Measurements from ENCODE around the gene CELF2. TPM values are rescaled to one million over a fixed set of nuclear protein-coding genes. Genes with fewer than 3 reads are reported as not detected.
"Not testable (repeated sequence)": the region's sequence is repeated elsewhere in the genome, so short reads cannot be mapped to it uniquely, and the experiment has no call there.

CELF2 gene
- total RNA-seq, 1 donor: 135 TPM

- Histone ChIP-seq H3K27me3 (ENCODE audit: insufficient read depth, low read length) (peaks cover 5% of the 10 kb centered on the region), H3K4me3 (ENCODE audit: low read length) (no peak overlapping the region), H3K9me3 (ENCODE audit: low read depth, low read length) (no peaks in the 10 kb centered on the region), H3K4me1 (ENCODE audit: insufficient read depth, low read length) (no peaks in the 10 kb centered on the region)
These were observed 23.3 kb upstream of the CELF2 start for GRCh38 chr10:10994360-10994759.

- Histone ChIP-seq H3K4me3 (ENCODE audit: low read length) (no peak overlapping the region), H3K27me3 (ENCODE audit: insufficient read depth, low read length) (peaks cover 5% of the 10 kb centered on the region), H3K4me1 (ENCODE audit: insufficient read depth, low read length) (no peaks in the 10 kb centered on the region), H3K9me3 (ENCODE audit: low read depth, low read length) (no peaks in the 10 kb centered on the region)
These were observed 22.6 kb upstream of the CELF2 start for GRCh38 chr10:10995120-10995519.

DNA sequence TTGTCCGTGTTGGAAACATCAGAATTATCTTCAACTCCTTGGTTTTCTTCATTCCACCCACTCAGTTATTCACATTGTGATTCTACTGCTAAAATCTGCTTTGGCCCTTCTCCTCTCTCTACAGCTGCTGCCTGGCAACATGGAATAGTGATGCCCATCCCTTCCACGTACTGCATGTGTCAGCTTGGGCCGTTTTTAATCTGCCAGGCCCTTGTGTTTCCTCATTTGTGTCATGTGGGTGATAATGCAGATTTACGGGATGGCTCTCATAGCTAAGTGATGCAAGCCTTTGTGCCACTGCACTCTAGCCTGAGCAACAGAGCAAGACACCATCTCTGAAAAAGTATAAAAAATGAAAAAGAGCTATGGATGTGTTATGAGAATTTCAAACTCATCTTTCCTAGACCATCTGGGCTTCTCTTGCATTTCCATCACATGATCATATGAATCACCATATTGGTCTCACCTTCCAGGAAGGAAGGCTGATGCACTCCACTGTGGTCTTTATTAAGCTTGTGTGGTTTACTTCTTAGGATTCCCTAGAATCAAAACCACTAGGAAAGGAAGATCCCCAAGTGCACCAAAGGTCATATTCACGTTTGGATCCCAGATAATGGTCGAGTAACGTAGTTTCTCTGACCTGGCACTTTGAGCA lies 20.6 kb upstream of the CELF2 start:
- Histone ChIP-seq H3K9me3 (ENCODE audit: low read depth, low read length) (no peaks in the 10 kb centered on the region), H3K4me1 (ENCODE audit: insufficient read depth, low read length) (no peaks in the 10 kb centered on the region), H3K4me3 (ENCODE audit: low read length) (no peak overlapping the region), H3K27me3 (ENCODE audit: insufficient read depth, low read length) (peaks cover 5% of the 10 kb centered on the region)

GRCh38 chr10:10999501-10999900 lies 18.2 kb upstream of the CELF2 start:
- H3K4me3 ChIP-seq (ENCODE audit: low read length); H3K4me1 ChIP-seq (ENCODE audit: insufficient read depth, low read length); H3K27me3 ChIP-seq (ENCODE audit: insufficient read depth, low read length); H3K9me3 ChIP-seq (ENCODE audit: low read depth, low read length): not testable (repeated sequence)

DNA sequence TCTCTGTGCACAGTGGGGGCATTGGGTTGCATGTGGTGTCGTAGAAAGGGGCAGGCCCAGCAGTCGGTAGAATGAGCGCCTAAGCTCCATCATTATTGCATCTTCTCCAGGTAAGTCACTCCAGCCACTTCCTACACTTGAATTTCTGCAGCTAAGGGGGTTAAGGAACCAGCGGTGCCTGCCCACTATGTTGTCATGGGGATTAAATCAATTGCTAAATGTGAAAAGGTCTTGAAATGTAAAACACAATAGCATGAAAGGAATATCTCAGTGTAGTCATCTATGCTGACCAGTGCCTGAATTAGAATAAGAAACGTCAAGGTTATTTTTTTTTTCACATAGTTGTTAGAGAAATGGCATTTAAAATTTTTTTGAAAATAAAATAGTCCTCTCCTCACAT lies 15.2 kb upstream of the CELF2 start:
- H3K4me1 ChIP-seq (ENCODE audit: insufficient read depth, low read length): no peaks in the 10 kb centered on the region

GRCh38 chr10:11002916-11003315 lies 14.8 kb upstream of the CELF2 start:
- H3K27me3 ChIP-seq (ENCODE audit: insufficient read depth, low read length): peaks cover 7% of the 10 kb centered on the region
- H3K4me3 ChIP-seq (ENCODE audit: low read length): no peak overlapping the region
- no peaks in the 10 kb centered on the region for H3K4me1 ChIP-seq (ENCODE audit: insufficient read depth, low read length)
- no peaks in the 10 kb centered on the region for H3K9me3 ChIP-seq (ENCODE audit: low read depth, low read length)

More for the DNA sequence above, 15.2 kb upstream of the CELF2 start:
- H3K9me3 ChIP-seq (ENCODE audit: low read depth, low read length): no peaks in the 10 kb centered on the region
- no peak overlapping the region for H3K4me3 ChIP-seq (ENCODE audit: low read length)
- peaks cover 3% of the 10 kb centered on the region for H3K27me3 ChIP-seq (ENCODE audit: insufficient read depth, low read length)

DNA sequence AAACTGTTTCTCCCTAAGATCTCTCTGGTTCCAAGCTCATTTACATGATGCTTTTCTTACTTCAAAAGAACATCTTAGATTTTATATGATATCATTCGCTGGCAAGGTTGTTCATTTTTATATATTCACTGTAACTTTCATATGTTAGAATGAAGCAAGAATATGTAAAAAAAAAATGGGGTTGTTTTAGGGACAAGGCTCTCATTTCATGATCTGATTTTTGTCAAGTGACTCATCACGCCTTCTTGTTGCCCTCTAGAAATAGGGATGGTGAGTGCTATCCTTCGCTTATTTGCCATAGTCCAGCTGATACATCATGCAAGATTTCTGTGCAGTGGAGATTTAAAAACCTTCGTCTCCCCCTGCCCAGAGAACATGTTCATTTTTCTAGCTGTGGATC lies 14.0 kb upstream of the CELF2 start:
- peaks cover 12% of the 10 kb centered on the region for H3K27me3 ChIP-seq (ENCODE audit: insufficient read depth, low read length)
- no peak overlapping the region for H3K4me3 ChIP-seq (ENCODE audit: low read length)
- no peaks in the 10 kb centered on the region for H3K9me3 ChIP-seq (ENCODE audit: low read depth, low read length)
- H3K4me1 ChIP-seq (ENCODE audit: insufficient read depth, low read length): no peaks in the 10 kb centered on the region

GRCh38 chr10:11004144-11005077 lies 13.3 kb upstream of the CELF2 start:
- H3K27me3 ChIP-seq (ENCODE audit: insufficient read depth, low read length): peaks cover 13% of the 10 kb centered on the region
- no peaks in the 10 kb centered on the region for H3K9me3 ChIP-seq (ENCODE audit: low read depth, low read length)
- H3K4me3 ChIP-seq (ENCODE audit: low read length): no peak overlapping the region
- no peaks in the 10 kb centered on the region for H3K4me1 ChIP-seq (ENCODE audit: insufficient read depth, low read length)

GRCh38 chr10:11005725-11006427 lies 11.8 kb upstream of the CELF2 start:
- Histone ChIP-seq H3K9me3 (ENCODE audit: low read depth, low read length) (no peaks in the 10 kb centered on the region), H3K4me3 (ENCODE audit: low read length) (no peak overlapping the region), H3K4me1 (ENCODE audit: insufficient read depth, low read length) (no peaks in the 10 kb centered on the region), H3K27me3 (ENCODE audit: insufficient read depth, low read length) (peaks cover 16% of the 10 kb centered on the region)

GRCh38 chr10:11006428-11006825 lies 11.2 kb upstream of the CELF2 start:
- H3K27me3 ChIP-seq (ENCODE audit: insufficient read depth, low read length): peaks cover 22% of the 10 kb centered on the region
- no peak overlapping the region for H3K4me3 ChIP-seq (ENCODE audit: low read length)
- no peaks in the 10 kb centered on the region for H3K9me3 ChIP-seq (ENCODE audit: low read depth, low read length)
- no peaks in the 10 kb centered on the region for H3K4me1 ChIP-seq (ENCODE audit: insufficient read depth, low read length)

- peaks cover 30% of the 10 kb centered on the region for H3K27me3 ChIP-seq (ENCODE audit: insufficient read depth, low read length)
- H3K4me3 ChIP-seq (ENCODE audit: low read length): no peak overlapping the region
- no peaks in the 10 kb centered on the region for H3K9me3 ChIP-seq (ENCODE audit: low read depth, low read length)
- peaks cover 1% of the 10 kb centered on the region for H3K4me1 ChIP-seq (ENCODE audit: insufficient read depth, low read length)
These were observed 10.1 kb upstream of the CELF2 start for GRCh38 chr10:11007476-11008020.

- no peaks in the 10 kb centered on the region for H3K9me3 ChIP-seq (ENCODE audit: low read depth, low read length)
- H3K27me3 ChIP-seq (ENCODE audit: insufficient read depth, low read length): peaks cover 46% of the 10 kb centered on the region
- H3K4me3 ChIP-seq (ENCODE audit: low read length): no peak overlapping the region
- H3K4me1 ChIP-seq (ENCODE audit: insufficient read depth, low read length): peaks cover 4% of the 10 kb centered on the region
These were observed 8.0 kb upstream of the CELF2 start for GRCh38 chr10:11009471-11010308.

DNA sequence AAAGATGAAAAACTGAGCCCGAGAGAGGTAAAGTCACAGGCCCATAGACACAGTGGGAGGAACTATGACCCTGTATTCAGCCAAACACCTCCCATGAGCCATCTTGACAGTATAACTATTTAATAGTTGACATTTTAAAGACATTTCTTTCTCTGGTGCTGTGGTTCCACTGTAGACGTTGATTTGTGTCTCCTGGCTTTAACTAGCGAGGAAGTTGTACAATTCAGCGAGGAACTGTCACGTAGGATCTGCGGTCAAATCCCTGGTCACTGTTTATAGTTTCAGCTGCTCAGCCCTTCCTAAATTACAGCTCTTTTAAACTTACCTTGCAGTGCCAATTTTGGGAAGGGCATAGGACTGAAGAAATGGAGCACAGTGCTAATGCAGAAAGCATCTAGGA lies 7.1 kb upstream of the CELF2 start:
- H3K4me1 ChIP-seq (ENCODE audit: insufficient read depth, low read length): peaks cover 4% of the 10 kb centered on the region
- H3K4me3 ChIP-seq (ENCODE audit: low read length): no peak overlapping the region
- H3K9me3 ChIP-seq (ENCODE audit: low read depth, low read length): no peaks in the 10 kb centered on the region
- peaks cover 55% of the 10 kb centered on the region for H3K27me3 ChIP-seq (ENCODE audit: insufficient read depth, low read length)

DNA sequence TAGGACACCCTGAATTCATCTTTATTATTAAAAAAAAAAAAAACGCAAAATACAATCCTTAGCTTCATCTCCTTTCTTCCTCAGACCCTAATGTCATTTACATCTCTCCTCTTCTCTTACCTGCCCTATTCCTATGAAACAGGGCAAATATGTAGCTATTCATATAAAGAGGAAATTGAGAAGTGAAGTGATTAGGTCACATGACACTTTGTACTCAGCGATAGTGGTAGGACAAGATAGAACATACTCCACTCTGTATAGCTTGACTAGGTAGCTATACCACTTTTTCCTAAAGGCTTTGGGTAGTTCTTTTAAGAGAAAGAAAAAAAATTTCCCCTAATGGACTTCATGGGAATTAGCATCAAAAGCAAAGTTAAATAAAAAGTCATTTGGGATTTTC lies 6.2 kb upstream of the CELF2 start:
- H3K4me1 ChIP-seq (ENCODE audit: insufficient read depth, low read length): peaks cover 4% of the 10 kb centered on the region
- no peaks in the 10 kb centered on the region for H3K9me3 ChIP-seq (ENCODE audit: low read depth, low read length)
- H3K4me3 ChIP-seq (ENCODE audit: low read length): no peak overlapping the region
- peaks cover 63% of the 10 kb centered on the region for H3K27me3 ChIP-seq (ENCODE audit: insufficient read depth, low read length)

Measured in mononuclear cell (primary cell).